ENCODE results near the gene OR6J1.
"Not testable (repeated sequence)": the region's sequence is repeated elsewhere in the genome, so short reads cannot be mapped to it uniquely, and the experiment has no call there.

The OR6J1 gene

GRCh38 chr14:22601456-22601855 lies 42.7 kb downstream of the OR6J1 start:
- DNase-seq = no peak

DNA sequence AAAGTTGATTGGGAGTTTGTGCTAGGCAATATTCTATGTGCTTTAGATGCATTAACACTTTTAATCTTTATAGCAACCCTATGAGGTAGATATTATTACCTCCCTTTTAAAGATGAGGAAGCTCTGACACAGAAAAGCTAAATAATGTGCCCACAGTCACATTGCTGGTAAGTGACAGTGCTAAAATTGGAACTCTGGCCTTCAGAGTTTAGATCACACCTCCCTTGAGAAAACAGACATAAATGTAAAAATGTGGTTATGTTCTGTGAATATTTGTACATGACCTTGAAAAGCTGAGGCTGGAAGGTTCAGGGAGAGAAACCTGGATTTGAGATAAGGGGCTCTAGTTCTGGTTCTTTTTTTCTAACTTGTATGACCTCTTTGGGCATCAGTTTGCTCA lies 44.1 kb downstream of the OR6J1 start:
- no peak for DNase-seq

DNA sequence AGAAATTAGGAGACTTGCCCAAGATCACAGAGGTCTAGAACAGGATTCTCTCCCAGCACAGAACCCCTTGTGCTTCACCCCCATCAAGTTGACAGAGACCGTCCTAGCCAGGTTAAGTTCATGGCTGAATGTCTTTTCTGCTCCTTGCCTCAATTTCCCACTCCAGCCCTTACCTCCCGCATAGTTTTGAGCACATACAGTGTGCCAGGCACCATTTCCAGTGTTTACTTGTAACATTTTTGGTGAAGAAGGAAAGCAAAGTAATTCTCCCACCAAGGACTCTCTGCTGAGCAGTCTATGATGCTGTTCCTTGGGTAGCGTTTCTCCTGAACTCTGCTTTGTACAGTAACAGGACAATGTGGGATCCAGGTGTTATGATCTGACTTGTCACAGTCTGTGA lies 44.8 kb downstream of the OR6J1 start:
- DNase-seq = no peak

DNA sequence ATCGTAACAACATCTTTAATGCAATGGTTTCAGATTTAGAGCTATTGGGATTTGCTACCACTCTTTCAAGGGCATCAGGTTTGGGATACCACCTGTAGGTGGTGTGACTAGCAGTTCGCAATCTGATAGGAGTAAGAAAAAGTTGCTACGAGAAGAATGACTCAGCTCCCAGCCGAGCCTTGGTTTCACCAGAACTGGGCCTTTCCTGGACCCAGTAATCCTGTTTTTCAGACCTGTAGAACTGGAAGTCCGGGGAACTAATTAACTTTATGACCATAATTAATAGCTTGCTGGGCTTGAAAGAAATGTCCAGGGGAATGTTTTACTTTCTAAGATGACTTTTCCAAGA lies 45.3 kb downstream of the OR6J1 start:
- no peak for DNase-seq

DNA sequence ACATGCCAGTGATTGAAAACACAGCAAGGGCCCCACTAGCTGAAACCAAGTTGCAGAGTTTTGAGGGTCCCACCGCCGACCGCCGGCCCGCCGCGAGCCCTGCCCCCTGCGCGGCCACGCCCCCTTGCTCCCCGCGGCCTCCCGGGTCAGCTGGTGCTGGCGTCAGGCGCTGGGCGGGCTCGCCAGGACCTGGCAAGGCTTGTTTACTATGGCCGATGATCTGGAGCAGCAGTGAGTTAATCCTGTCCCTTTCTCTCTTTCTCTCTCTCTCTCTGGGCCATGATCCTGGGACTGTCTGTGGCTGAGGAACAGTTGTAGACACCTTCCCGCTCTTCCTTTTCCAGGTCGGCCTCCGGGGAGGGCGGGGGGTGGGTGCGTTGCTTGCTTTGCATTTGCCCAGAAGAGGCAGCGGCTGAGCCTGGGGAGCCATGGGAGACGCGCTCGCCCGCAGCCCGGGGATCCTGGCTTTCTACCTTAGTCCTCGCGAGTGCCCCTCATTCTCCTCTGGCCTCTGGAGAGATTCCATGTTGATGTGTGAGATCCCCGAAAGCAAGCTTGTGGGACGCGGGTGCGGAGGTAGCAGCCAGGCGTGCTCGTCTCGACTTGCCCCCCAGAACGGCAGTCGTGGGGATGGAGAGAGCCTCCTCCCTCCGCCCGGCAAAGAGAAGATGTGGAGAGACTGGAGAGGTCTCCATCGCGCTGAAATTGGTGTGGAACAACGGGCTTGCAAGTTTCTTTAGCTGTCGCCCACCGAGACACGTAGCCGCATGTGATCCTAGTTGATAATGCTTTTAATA lies 45.9 kb downstream of the OR6J1 start, which contains the start of gene ABHD4:
Gene ABHD4 (plus strand): TSS at position 202 of the 797 bp plus-strand sequence. CDS start 7 bp downstream, at position 209.
- peak; percentile 22 for DNase-seq

DNA sequence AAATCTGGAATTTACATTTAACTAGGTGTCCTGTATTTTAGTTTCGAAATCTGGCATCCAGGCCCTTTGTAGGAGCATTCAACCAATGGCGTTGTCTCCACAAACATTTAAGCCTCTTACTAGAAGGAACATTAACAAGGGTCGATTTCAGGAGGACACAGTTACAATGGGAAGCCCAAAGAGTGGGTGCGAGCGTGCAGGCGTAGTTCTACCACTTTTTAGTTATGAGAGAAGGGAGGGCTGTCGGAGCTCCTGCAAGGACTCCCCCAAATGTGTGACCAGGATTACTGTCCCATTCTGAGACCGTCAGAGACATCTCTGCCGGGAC lies 46.4 kb downstream of the OR6J1 start:
- DNase-seq = no peak

DNA sequence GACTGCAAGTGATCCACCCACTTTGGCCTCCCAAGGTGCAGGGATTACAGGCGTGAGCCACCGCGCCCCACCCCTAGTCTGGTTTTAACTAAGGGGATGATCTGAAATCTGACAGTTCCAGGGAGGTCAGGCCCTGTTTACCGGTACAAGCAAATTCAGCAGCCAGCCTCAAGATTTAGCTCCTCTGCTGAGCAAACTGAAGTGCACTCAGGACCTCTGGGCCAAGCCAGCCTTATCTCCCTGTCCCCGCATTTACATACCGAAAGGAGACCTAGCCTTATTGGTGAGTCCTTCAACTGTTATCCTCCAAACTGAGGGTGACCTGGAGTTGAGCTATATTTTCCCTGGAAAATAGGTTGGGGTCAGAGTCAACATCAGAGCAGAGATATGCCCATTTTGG lies 46.9 kb downstream of the OR6J1 start:
- no peak for DNase-seq

GRCh38 chr14:22596354-22596879 lies 47.7 kb downstream of the OR6J1 start:
- no peak for DNase-seq

DNA sequence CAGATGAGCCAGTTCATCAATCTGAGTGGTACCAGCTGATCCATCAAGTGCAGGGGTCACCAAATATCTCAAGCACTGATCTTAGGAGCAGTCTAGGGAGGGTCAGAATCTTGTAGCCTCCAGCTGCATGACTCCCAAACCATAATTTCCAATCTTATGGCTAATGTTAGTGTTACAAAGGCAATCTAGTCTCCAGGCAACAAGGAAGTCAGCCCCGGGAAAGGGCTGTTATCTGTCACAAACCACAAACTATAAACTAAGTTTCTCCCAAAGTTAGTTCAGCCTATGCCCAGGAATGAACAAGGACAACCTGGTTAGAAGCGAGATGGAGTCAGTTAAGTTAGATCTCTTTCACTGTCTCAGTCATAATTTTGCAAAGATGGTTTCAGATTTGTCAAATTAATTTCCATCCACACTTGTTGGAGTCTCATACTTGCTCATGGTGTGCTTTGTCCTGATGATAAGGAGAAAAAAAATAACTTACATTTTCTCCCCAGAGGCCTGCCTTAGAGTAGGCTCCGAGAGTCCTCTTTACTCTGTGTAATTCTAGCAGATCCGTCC lies 49.9 kb downstream of the OR6J1 start:
- DNase-seq = no peak

DNA sequence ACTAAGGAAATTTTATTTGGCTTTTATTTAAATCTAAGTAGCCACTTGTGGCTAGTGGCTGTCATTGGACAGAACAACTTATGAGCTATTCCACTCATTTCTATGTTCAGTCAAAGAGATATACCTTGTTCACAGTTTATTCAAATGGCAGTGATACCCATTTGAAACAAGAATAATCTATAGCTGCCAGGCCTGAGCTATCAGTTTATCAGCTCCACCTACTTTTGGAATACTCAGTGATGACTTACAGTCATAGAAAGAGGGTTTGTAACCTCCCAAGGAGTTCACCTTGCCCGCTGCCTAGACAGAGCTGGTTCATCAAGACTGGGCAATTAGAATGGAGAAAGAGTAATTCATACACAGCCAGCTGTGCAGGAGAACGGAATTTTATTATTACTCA lies 50.6 kb downstream of the OR6J1 start:
- DNase-seq = no peak

DNA sequence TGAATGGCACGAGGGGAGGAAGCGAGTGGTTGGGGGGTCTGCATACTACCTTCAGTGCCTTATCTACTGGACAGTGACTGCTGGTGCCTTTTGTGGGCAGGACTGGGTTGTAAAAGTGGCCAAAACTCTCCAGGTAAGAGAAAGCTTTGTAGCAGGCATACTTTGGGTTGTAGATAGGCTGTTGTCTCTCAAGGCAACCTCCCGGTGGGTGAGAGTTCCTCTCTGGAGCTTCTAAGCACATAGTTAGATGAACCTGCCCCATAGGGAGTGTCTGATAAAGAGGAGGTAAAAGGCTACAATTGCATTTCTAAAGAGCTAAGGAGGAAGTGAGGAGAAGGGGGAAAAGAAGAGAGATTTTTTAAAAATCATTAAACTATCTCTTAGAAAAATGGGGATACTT lies 51.0 kb downstream of the OR6J1 start:
- DNase-seq = no peak

GRCh38 chr14:22589096-22589839 lies 54.9 kb downstream of the OR6J1 start, which contains the start of gene DAD1:
Gene DAD1 (minus strand): TSS chr14:22589224. CDS start chr14:22589157, 67 bp downstream.
- DNase-seq = peak; percentile 99

DNA sequence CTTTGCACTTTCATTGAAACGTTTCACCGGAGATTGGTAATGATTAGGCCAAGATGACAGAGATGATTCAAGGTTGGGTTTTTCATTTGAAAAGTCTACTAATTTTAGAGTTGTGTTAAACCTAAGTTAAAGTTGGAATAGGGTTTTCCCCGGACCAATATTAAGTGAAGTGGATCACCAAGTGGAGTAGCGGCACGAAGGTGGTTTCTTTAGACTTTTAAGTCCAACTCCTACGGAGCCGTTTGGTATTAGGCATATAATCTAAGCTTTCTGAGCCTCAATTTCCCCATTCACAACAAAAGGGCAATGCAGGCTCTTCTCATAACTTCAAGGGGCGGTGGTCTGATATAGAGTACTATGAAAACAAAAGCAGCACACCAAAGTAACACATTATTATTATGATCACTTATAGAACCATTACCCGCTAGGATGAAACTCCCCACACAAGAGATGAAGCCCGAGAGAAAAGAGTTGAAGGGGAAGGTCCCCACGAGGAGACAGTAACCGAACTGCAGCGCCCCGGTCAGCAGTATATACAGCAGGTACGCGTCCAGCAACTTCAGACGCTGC lies 55.5 kb downstream of the OR6J1 start:
- no peak for DNase-seq

GRCh38 chr14:22587677-22588422 lies 56.3 kb downstream of the OR6J1 start:
- not testable (repeated sequence) for DNase-seq

DNA sequence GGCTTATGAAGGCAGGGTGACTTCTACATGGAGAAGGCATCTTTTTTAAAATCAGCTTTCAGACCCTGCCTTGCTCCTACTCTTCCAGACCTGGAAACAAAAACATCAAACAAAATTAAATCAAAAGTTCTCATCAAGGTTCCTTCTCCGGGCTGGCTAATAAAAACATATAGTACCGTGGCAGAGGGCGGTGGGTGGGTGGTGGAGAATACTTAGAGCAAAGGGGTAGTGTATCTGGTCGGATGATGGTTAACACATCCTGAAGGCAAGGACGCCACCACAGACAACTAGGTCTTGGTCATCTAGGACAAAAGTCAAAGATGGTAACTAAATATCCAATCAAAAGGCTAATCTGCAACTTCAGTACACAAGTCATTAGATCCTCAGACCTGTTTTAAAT lies 56.9 kb downstream of the OR6J1 start:
- no peak for DNase-seq

GRCh38 chr14:22583994-22584393 lies 60.2 kb downstream of the OR6J1 start:
- no peak for DNase-seq

Data from activated T-cell treated with anti-CD3 and anti-CD28 coated beads for 4 hours (primary cell).